Measurements from ENCODE around the gene SHROOM2. TPM values are rescaled to one million over a fixed set of nuclear protein-coding genes. Genes with fewer than 3 reads are reported as not detected.
A peak's percentile ranks its signal among the peaks of the same experiment; 100 is the strongest.

The SHROOM2 gene
- 9.6 TPM for total RNA-seq
- long read RNA-seq, partial matches to known transcripts: 16 of 20 reads
- long read RNA-seq, other reads (novel, unspliced or antisense): 4 of 20 reads

- no peaks in the 10 kb centered on the region for H3K27me3 ChIP-seq
- H3K36me3 ChIP-seq: no peaks in the 10 kb centered on the region
- H3K4me1 ChIP-seq: peaks cover 3% of the 10 kb centered on the region
- intact Hi-C loops (cut with DNase I): no loop called here
- no peak within 1 kb of the TSS for H3K27ac ChIP-seq
- peak within 1 kb of the TSS; percentile 56 for H3K4me3 ChIP-seq
- DNase-seq (peak; percentile 66), ATAC-seq (peak; percentile 81)
- no peaks in the 10 kb centered on the region for H3K9me3 ChIP-seq
- TF ChIP-seq CTCF (IDR thresholded peaks at IDR 0.05): no peak
Observed at GRCh38 chrX:9785944-9786797, at the start of gene SHROOM2. Gene SHROOM2 (plus strand): TSS chrX:9786429. CDS start chrX:9786546, 117 bp downstream.

- no peak for TF ChIP-seq CTCF (IDR thresholded peaks at IDR 0.05)
- Histone ChIP-seq H3K27ac (no peak overlapping the region), H3K27me3 (no peaks in the 10 kb centered on the region), H3K36me3 (no peaks in the 10 kb centered on the region), H3K9me3 (no peaks in the 10 kb centered on the region), H3K4me3 (no peak overlapping the region), H3K4me1 (no peaks in the 10 kb centered on the region)
- DNase-seq (no peak), ATAC-seq (no peak)
- intact Hi-C loops (cut with DNase I): no loop called here
Observed at GRCh38 chrX:9737363-9737762, 48.9 kb upstream of the SHROOM2 start.

- ATAC-seq: no peak
- H3K4me3 ChIP-seq: no peak overlapping the region
- H3K27me3 ChIP-seq: no peaks in the 10 kb centered on the region
- no peak for DNase-seq
- no peak for TF ChIP-seq CTCF (IDR thresholded peaks at IDR 0.05)
- no peaks in the 10 kb centered on the region for H3K36me3 ChIP-seq
- no peak overlapping the region for H3K27ac ChIP-seq
- H3K9me3 ChIP-seq: no peaks in the 10 kb centered on the region
- no peaks in the 10 kb centered on the region for H3K4me1 ChIP-seq
- intact Hi-C loops (cut with DNase I): no loop called here
Observed at GRCh38 chrX:9738151-9738550, 48.1 kb upstream of the SHROOM2 start.

- DNase-seq (no peak), ATAC-seq (no peak)
- TF ChIP-seq CTCF (IDR thresholded peaks at IDR 0.05): no peak
- intact Hi-C loops (cut with DNase I): no loop called here
- Histone ChIP-seq H3K27ac (no peak overlapping the region), H3K36me3 (no peaks in the 10 kb centered on the region), H3K9me3 (no peaks in the 10 kb centered on the region), H3K27me3 (no peaks in the 10 kb centered on the region), H3K4me1 (no peaks in the 10 kb centered on the region), H3K4me3 (no peak overlapping the region)
Observed at GRCh38 chrX:9739130-9739529, 47.1 kb upstream of the SHROOM2 start.

GRCh38 chrX:9745417-9746115 lies 40.7 kb upstream of the SHROOM2 start:
- Histone ChIP-seq H3K27ac (peak overlapping the region; percentile 24), H3K9me3 (no peaks in the 10 kb centered on the region), H3K4me1 (no peaks in the 10 kb centered on the region), H3K36me3 (no peaks in the 10 kb centered on the region), H3K27me3 (no peaks in the 10 kb centered on the region), H3K4me3 (no peak overlapping the region)
- no peak for TF ChIP-seq CTCF (IDR thresholded peaks at IDR 0.05)
- DNase-seq: no peak
- peak; percentile 45 for ATAC-seq
- intact Hi-C loops (cut with DNase I): no loop called here

All from upper lobe of right lung (tissue), 1 donor.